ENCODE measurements around the gene TCHHL1.

Gene TCHHL1

GRCh38 chr1:152089014-152089674, at the start of gene TCHHL1:
Gene TCHHL1 (minus strand): TSS chr1:152089064. CDS start chr1:152088143, 921 bp downstream.
- DNase-seq: no peak

GRCh38 chr1:152137215-152137614, 48.4 kb upstream of the TCHHL1 start:
- no peak for DNase-seq

DNA sequence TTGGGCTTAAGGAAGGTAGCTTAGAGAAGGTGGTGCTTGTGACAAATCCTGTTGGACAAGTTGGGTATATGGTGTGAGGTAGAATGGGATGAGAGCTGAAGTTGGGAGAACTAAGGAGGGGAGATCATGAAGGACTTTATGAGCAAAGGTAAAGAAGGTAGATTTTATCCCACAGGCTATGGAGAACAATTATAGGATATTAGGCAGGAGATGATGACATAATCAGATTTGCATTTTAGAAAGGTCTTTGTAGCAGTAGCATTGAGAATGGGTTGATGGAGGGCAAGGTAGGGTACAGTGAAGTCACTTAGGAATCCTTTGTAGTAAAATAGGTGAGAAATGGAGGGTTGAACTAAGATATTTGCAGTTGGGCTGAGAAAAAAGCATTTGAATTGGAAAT, 41.3 kb upstream of the TCHHL1 start:
- no peak for DNase-seq

DNA sequence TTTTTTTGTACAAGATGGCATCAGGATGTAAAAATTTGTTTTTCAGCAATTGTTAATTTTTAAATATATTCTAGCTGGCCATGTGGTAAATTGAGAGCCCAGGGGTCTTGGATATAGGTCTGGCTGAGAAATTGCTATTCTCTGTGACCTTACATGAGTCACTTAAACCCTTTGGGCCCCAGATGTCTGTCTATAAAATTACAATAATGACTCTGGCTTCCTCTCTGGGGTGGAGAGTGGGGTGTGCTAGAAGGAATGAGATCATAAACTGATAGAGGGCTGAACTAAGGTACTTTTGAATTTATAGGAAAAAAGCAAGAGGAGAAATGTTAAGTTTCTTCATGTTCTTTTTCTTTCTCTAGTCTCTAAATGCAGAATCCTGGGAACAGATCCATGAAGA, 38.8 kb upstream of the TCHHL1 start:
- DNase-seq: no peak

- DNase-seq: no peak
Measured at GRCh38 chr1:152125834-152126443, 37.1 kb upstream of the TCHHL1 start.

GRCh38 chr1:152118915-152119314, 30.1 kb upstream of the TCHHL1 start:
- no peak for DNase-seq

- DNase-seq: no peak
Measured at GRCh38 chr1:152115344-152115743, 26.5 kb upstream of the TCHHL1 start, which contains the start of gene TCHH. Gene TCHH (minus strand): TSS chr1:152115444. CDS start chr1:152114080, 1,364 bp downstream.

DNA sequence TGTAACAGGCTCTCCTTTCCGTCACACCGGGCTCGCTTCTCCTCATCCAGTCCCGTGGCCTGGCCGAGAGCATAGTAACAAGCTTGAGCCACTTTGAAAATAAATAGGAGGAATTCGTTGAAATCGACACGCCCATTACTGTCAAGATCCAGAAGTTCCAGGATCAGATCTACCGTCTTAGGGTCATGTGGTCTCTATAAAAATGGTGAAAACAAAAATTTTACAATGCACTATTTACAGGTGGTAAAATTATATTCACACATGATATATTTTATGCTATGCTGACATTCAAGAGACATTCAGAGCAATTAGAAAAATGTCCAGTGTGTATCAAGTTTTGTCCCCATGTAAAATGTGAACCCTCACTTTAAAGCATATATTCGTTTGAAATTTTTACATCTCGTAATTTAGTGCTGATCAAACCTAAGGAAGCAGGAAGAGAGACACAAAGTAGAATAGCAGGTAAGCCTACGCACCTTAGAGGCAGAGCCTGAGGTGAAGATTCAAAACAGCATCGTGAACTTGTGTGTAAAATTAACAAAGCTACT, 24.1 kb upstream of the TCHHL1 start:
- DNase-seq: no peak

GRCh38 chr1:152112101-152112884, 23.4 kb upstream of the TCHHL1 start:
- no peak for DNase-seq

DNA sequence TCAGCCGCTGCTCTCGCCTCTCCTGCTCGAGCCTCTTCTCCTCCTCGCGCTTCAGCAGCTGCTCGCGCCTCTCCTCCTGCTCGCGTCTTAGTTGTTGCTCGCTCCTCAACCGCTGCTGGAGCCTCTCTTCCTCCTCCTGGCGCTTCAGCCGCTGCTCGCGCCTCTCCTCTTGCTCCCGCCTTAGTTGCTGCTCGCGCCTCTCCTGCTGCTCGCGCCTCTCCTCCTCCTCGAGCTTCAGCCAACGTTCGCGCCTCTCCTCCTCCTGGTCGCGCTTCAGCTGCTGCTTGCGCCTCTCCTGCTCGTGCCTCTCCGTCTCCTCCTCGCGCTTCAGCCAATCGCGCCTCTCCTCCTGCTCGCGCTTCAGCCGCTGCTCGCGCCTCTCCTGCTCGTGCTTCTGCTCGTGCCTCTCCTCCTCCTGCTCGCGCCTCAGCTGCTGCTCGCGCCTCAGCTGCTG, 22.7 kb upstream of the TCHHL1 start:
- no peak for DNase-seq

GRCh38 chr1:152110860-152111514, 22.1 kb upstream of the TCHHL1 start:
- DNase-seq: no peak

GRCh38 chr1:152110365-152110859, 21.5 kb upstream of the TCHHL1 start:
- no peak for DNase-seq

DNA sequence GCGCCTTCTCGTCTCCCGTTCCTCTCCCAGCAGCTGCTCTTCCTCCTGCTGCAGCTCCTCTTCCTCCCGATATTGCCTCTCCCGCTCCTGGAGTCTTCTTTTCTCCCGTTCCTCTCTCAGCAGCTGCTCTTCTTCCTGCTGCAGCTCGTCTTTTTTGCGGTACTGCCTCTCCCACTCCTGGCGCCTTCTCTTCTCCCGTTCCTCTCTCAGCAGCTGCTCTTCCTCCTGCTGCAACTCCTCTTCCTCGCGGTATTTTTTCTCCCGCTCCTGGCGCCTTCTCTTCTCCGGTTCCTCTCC, 21.1 kb upstream of the TCHHL1 start:
- no peak for DNase-seq

GRCh38 chr1:152109231-152109997, 20.6 kb upstream of the TCHHL1 start:
- no peak for DNase-seq

- DNase-seq: no peak
Measured at GRCh38 chr1:152108882-152109222, 20.0 kb upstream of the TCHHL1 start.

DNA sequence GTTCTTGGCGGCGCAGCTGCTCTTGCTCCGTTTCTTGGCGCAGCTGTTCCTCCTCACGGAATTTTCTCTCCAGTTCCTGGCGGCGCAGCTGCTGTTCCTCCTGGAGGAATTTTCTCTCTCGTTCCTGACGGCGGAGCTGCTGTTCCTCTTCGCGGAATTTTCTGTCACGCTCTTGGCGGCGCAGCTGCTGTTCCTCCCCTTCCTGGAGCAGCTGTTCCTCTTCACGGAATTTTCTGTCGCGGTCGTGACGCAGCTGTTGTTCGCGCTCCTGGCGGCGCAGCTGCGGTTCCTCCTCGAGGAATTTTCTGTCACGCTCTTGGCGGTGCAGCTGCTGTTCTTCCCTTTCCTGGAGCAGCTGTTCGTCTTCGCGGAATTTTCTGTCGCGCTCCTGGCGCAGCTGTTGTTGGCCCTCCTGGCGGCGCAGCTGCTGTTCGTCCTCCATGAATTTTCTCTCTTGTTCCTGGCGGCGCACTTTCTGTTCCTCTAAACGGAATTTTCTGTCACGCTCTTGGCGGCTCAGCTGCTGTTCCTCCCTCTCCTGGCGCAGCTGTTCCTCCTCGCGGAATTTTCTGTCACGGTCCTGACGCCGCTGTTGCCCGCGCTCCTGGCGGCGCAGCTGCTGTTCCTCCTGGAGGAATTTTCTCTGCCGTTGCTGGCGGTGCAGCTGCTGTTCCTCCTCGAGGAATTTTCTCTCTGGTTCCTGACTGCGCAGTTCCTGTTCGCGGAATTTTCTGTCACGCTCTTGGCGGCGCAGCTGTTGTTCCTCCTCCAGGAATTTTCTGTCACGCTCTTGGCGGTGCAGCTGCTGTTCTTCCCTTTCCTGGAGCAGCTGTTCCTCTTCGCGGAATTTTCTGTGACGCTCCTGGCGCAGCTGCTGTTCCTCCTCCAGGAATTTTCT, 19.4 kb upstream of the TCHHL1 start:
- no peak for DNase-seq

- no peak for DNase-seq
Measured at GRCh38 chr1:152107031-152107983, 18.4 kb upstream of the TCHHL1 start.

- no peak for DNase-seq
Measured at GRCh38 chr1:152104854-152105253, 16.0 kb upstream of the TCHHL1 start.

GRCh38 chr1:152096931-152097330, 8.1 kb upstream of the TCHHL1 start:
- no peak for DNase-seq

- DNase-seq: no peak
Measured at GRCh38 chr1:152086760-152087159, 2.1 kb downstream of the TCHHL1 start.
